Measurements from ENCODE around the gene TPK1.

TPK1 gene

GRCh38 chr7:144523621-144524020 lies 312.2 kb downstream of the TPK1 start:
- no peak for DNase-seq

DNA sequence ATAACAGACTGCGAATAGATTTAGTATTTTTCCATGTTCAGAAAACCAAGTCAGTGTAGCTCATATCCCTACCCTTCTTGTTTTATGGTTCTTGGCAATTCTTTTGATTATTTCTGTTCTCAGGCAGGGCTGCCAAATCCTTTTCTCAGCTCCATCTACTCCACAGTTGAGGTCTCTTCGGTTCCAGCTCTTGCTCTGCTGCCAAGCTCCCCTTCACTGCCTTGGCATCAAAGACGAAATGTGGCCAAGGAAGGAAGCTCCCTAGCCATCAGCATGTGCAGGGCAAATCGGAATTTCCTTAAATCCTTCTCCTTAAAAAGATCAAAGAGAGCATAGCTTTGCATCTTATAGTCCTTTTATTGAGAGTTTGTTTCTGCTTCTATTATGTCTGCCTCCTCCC lies 315.9 kb downstream of the TPK1 start:
- no peak for DNase-seq

DNA sequence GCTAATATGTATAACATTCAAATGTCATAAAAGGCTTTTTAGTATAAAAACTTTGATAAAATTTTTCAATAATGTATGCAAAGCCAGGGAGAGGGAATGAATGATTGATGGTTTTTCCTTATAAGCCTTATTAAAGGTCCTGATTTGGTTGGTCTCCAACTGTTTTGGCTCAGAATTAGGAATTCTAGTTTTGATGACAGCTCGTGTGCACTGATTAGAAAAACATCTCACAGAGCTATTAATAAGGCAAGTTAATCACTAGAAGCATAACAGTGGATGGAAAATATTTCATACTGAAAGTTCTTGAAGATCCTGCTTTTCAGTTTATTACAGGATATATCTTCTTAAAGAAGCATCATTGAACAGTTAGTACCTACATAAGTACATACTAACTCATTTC lies 317.5 kb downstream of the TPK1 start:
- DNase-seq: no peak

GRCh38 chr7:144517749-144518148 lies 318.1 kb downstream of the TPK1 start:
- DNase-seq: no peak

- DNase-seq: no peak
Measured at GRCh38 chr7:144516729-144517525, 318.9 kb downstream of the TPK1 start.

- no peak for DNase-seq
Measured at GRCh38 chr7:144513334-144513733, 322.5 kb downstream of the TPK1 start.

GRCh38 chr7:144510621-144511020 lies 325.2 kb downstream of the TPK1 start:
- DNase-seq: no peak

DNA sequence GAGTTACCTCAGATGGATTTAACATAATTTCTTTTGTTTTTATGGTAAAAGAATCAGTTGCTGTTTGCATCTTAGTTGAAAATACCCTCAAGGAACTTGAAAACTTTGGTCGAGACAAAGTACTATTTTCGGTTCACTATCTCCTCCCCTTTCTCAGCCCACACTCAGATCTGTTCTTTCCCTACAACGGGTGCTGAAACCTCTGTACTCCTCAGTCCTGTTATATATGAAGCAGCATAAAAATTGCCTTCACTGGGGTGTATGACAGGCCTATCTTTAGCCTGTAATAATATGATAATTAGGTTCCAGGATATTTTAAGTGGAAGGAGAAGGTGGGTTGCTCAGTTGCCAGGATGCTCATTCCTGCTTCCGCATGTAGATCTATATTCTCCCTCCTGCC lies 327.2 kb downstream of the TPK1 start:
- DNase-seq: no peak

GRCh38 chr7:144503215-144503614 lies 332.6 kb downstream of the TPK1 start:
- no peak for DNase-seq

DNA sequence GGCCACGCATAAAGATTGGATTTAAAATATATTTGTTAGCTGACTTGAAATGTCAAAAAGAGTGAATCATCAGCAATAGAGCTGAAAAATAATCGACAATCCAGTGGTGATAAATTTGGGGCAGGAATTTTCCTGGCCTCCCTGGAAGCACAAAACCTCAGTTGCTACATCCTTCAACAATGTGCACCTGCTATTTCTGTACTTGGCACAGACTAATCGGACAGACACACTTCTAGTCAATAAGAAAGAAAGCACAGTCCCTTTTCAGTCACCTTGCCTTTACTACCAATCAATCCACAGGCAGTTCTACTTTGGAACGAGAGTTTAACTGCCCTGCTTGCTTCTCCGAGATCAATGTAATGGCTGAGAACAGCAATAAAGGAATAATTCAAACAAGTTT lies 335.6 kb downstream of the TPK1 start:
- no peak for DNase-seq

DNA sequence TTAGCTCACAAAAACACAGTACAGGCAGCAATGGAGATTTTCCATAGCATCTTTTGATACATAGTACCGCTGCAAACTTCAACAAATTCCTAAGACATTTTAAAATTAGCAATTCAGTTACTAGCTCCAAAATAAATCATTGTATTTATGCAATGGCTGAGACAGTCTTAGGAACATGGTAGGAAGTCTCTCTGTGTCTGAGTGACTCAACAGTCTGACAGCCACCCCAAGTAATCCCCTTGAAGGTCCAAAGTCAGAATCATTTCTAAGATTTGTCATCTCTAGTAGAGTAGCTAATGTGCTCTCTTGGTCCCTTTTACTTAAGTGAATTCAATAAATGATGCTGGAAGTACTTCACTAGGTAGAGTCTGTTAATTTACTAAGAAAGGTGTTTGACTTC lies 338.6 kb downstream of the TPK1 start:
- no peak for DNase-seq

DNA sequence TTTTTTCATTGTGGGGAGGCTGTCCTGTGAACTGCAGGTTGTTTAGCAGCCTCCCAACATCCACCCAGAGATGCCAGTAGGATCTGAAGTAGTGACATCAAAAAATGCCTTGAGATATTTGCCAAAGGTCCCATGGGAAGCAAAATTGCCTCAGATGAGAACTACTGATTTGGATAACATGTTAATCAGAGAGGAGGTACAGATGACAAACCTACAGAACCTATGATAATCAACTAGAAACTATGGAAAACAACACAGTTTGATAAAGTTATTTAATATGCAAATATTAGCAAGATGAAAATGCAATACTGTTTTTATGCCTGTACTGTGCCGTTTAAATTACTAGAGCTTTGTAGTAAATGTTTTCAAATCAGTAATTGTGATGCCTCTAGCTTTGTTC lies 341.5 kb downstream of the TPK1 start:
- no peak for DNase-seq

DNA sequence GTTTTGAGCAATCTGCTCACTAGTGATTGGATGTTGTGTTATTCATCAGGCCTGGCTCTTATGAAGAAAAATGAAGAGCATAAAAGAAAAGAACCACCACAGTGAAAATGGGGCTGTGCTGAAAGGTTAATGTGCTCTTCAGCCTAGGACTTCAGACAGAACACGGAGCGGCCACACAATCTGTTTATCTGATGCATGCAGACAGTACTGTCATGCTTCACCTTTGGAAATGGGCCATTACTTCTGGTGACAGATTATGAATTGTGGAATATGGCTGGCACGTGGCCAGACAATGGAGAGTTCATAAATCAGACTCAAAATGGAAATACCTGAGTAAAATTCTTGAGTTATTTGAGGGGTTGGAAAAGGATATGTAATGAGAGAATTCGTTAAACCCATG lies 346.3 kb downstream of the TPK1 start:
- DNase-seq: no peak

- DNase-seq: no peak
Measured at GRCh38 chr7:144488977-144489376, 346.9 kb downstream of the TPK1 start.

DNA sequence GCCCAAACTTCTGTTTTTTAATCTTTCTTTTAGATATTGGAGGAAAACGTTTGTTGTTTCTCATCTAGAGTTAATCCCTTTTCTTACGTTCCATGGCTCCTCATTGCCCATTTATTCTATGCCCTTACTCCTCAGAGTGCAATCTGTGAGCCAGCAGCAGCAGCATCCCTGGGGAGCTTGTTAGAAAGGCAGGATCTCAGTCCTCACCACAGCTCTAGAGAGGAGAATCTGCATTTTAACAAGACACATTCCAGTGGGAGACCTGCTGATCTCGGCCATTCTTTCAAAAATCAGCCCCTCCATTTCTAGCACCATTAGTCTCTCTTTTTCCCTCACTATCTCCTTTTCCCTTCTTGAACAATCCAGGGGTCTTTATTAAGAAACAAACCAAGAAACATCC lies 348.0 kb downstream of the TPK1 start:
- no peak for DNase-seq

GRCh38 chr7:144484445-144484844 lies 351.4 kb downstream of the TPK1 start:
- no peak for DNase-seq

DNA sequence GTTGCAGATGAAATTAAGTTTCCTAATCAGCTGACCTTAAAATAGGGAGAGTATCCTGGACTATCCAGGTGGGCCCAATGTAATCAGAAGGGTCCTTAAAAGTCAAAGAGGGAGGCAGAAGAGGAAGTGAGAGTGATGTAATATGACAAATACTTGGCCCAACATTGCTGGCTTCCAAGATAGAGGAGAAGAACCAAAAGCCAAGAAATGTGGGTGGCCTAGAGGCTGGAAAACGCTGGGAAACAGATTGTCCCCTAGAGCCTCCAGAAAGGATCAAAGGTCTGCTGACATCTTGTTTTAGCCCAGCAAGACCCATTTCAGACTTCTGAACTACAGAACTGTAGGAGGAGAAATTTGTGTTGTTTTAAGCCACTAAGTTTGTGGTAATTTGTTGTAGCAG lies 352.7 kb downstream of the TPK1 start:
- DNase-seq: no peak

DNA sequence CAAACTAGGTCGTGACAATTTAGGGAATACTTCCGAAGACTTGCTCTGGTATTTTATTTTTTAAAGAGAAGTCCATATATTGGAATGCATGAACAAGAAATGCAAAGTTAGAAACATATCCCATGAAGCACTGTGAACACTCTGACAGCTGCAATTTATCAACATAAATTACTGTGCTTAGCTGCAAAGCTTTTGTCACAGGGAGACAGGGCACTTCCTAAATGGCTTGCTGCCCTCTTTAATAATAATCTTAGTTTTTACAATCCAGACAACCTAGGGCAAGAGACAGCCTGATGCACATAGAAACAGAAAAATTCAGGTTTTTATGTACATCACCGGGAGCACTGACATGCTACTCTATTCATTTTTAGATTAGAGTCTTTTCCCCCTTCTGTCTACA lies 354.0 kb downstream of the TPK1 start:
- no peak for DNase-seq

DNA sequence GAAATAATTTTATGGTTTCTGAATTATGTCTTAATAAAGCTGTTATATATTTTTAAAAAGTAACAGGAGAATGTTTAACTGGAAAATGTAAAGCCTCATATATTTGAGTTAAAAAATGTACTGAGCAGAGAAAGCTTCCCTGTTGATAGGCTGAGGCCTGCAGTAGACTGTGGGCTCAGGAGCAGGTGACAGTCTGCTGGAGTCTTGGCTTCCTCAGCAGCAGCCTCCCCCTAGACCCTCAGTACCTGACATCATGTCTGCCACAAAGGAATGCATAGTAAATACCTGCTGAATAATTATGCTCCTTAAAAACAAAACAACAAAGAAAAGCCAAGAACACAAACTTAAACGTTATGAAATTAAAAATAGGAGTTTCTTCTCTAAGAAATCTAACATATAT lies 358.5 kb downstream of the TPK1 start:
- DNase-seq: no peak

DNA sequence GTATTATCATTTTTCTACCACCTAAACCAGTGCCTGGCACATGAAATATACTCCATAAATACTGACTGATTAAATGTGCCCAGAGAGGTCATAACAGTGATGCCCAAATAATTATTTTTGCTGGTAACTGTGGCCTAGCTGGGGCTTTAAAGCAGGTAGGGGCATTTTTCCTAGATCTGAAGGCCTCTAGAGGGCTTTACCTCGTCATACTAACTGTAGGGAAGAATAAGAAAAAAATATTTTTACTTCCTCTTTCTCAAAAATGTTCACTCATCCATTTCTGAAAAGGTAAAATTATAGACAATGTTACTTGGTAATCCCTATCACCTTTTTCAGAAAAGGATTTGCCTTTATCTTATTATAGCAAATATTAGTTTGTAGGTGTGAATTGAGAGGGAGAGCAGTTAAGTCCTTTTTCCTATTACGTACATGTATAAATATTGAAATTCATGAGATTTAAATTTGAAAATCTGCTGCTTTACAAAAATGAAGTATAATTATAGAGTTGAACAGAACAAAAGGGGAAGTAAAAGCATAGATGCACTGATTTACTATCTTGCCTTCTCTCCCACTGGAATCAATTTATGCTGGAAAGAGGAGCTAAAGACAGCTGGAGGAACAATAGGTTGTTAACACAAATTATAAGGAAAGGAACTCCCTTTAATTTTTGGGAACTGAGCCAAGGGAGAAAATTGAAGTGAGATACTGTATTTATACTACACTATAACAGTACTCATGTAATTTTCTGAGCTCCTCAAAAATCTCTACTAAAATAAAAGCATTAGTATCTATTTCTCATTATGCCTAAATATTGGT lies 360.8 kb downstream of the TPK1 start:
- no peak for DNase-seq

- no peak for DNase-seq
Measured at GRCh38 chr7:144474363-144474762, 361.5 kb downstream of the TPK1 start.

DNA sequence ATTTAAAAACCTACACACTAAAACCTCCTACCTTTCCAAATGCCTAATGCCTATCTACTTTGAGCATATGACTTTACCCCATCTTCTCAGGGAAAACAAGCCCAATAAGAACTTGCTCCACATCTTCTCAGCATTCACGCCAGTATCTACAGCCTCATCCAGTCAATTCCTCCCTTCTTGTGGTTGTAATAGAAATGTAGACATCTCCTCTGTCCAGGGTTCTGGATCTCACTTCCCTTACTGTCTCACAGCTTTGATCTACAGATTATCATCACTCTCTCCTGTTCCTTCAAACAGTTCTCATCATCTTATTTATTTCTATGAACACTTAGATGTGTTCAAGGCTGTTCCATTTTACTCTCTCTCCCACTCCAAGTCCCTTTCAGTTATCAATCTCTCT lies 361.9 kb downstream of the TPK1 start:
- DNase-seq: no peak

GRCh38 chr7:144470078-144470477 lies 365.8 kb downstream of the TPK1 start:
- DNase-seq: no peak

GRCh38 chr7:144468990-144469732 lies 366.7 kb downstream of the TPK1 start:
- no peak for DNase-seq
